Activated CD8-positive, alpha-beta memory T cell treated with anti-CD3 and anti-CD28 coated beads for 4 hours (primary cell): ENCODE data around the gene RPS3.

Experiments used
- DNase-seq, 2 donors: peaks; one replicate each; pipeline ENCODE4 v3.0.0-alpha.2; 2020; ENCODE audit warnings: low read depth in 2 of 2

Gene RPS3

GRCh38 chr11:75434886-75435570 is 35.7 kb downstream of the RPS3 start:
- no peak for DNase-seq

GRCh38 chr11:75435571-75435925 is 36.2 kb downstream of the RPS3 start:
- no peak for DNase-seq

- DNase-seq = no peak
Observed at GRCh38 chr11:75436806-75437205, 37.5 kb downstream of the RPS3 start.

GRCh38 chr11:75437966-75438659 is 38.8 kb downstream of the RPS3 start:
- no peak for DNase-seq

GRCh38 chr11:75439026-75439425 is 39.7 kb downstream of the RPS3 start:
- no peak for DNase-seq

GRCh38 chr11:75439495-75440120 is 40.3 kb downstream of the RPS3 start:
- DNase-seq = no peak

GRCh38 chr11:75440960-75441803 is 41.9 kb downstream of the RPS3 start:
- no peak for DNase-seq

- no peak for DNase-seq
Observed at GRCh38 chr11:75441804-75442132, 42.5 kb downstream of the RPS3 start.

GRCh38 chr11:75442161-75442885 is 43.0 kb downstream of the RPS3 start:
- DNase-seq = no peak

- DNase-seq = no peak
Observed at GRCh38 chr11:75443043-75443442, 43.7 kb downstream of the RPS3 start.

GRCh38 chr11:75445315-75445953 is 46.1 kb downstream of the RPS3 start:
- DNase-seq = peak; percentile 42 to 48

- no peak for DNase-seq
Observed at GRCh38 chr11:75447415-75447814, 48.1 kb downstream of the RPS3 start.

GRCh38 chr11:75449271-75449670 is 50.0 kb downstream of the RPS3 start:
- no peak for DNase-seq

- no peak for DNase-seq
Observed at GRCh38 chr11:75449776-75450175, 50.5 kb downstream of the RPS3 start.

GRCh38 chr11:75450236-75450635 is 50.9 kb downstream of the RPS3 start:
- DNase-seq = no peak

- DNase-seq = no peak
Observed at GRCh38 chr11:75450826-75451821, 51.8 kb downstream of the RPS3 start.

GRCh38 chr11:75453916-75454655 is 54.8 kb downstream of the RPS3 start:
- DNase-seq = no peak

- DNase-seq = no peak
Observed at GRCh38 chr11:75454987-75455386, 55.7 kb downstream of the RPS3 start.
